SIG-M5 treated with dmso at 0.1 percent for 504 hours (cell line): ENCODE data around the gene JARID2.

Experiments used
- DNase-seq: peaks from one replicate; lab custom pipeline; 2025; ENCODE audit not compliant: unreplicated experiment; lab: John Stamatoyannopoulos, UW

JARID2 gene

DNA sequence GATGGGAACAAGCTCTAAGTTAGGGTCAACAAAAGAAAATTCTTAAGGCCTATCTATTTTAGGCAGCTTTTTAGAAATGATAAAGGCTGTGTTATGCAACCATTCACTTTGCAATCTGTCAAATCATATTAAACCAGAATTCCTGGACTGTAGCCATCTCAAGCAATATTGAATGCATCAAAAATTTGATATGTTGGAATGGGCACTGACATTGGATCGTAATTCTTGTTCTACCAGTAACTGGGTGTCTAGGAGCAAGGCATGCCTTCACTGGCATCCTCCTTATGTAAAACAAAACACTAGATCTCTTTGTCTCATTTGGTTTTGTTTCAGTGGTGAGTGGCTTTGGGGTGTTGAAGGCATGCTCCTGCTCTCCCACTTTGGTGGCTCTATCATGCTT lies 145.6 kb downstream of the JARID2 start:
- no peak for DNase-seq

DNA sequence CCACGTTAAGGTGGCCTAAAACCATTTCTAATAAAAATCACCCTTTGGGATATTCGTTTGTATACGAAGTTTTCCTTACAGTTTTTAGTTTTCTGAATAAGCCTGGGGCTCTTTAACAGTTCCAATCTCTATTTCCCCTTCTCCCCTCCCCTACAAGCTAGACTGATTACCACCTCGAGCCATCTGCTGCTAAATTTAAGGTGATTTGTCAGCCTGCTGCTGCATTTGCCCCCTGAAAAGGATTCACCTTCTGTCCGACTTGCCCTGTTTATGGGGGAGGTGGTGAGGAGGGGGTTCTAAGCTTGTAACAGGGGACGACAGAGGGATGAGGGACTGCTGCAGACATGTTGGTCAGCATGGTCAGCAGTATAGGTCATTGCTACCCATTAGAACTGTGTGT lies 146.3 kb downstream of the JARID2 start:
- no peak for DNase-seq

DNA sequence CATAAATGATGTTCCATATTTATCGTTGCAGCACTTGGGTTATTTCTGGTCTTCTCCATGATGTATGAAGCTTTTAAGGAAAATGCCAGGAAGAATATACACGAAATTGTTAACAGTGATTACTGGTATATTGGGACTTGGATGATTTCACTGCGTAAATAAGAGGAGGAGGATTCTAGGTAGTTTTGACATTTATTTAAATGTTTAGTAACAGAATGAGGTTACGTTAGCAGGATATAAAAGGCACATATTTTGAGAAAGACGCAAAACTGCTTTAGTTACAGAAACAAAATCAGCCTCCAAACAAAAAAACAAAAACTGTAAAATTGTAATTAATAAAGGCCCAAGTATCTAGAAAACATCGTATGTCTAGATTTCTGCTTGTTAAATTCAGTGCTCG lies 147.7 kb downstream of the JARID2 start:
- no peak for DNase-seq

DNA sequence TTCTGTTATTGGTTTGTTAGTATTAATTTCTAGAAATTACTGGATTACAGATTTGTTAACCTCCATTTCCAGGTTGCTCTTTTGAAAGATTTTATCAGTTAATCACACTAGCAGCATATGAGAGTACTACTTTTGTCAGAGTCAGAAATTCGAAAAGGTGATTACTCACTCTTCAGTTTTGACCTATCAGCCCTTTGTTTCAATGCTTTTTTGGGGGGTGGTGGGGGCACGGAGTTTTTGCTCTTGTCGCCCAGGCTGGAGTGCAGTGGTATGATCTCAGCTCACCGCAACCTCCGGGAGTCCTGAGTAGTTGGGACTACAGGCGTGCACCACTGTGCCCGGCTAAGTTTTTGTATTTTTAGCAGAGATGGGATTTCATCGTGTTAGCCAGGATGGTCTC lies 149.2 kb downstream of the JARID2 start:
- no peak for DNase-seq

DNA sequence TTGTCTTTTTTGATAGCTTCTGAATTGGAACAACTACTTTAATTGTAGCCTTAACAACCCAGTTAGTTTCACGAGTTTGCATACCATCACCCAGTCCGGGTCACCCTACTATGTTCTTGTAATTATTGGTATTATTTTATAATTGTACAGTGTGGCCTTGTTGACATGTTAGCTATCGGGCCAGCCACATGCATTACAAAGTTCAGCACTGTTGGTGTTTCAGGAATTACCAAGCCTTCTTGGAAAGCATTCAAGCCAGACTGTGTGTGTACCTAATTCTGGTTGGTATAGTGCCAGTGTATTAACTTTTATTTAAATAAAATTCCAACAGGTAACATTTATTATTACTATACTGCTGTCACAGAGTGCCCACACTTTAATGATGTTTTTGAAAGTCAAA lies 150.9 kb downstream of the JARID2 start:
- no peak for DNase-seq

DNA sequence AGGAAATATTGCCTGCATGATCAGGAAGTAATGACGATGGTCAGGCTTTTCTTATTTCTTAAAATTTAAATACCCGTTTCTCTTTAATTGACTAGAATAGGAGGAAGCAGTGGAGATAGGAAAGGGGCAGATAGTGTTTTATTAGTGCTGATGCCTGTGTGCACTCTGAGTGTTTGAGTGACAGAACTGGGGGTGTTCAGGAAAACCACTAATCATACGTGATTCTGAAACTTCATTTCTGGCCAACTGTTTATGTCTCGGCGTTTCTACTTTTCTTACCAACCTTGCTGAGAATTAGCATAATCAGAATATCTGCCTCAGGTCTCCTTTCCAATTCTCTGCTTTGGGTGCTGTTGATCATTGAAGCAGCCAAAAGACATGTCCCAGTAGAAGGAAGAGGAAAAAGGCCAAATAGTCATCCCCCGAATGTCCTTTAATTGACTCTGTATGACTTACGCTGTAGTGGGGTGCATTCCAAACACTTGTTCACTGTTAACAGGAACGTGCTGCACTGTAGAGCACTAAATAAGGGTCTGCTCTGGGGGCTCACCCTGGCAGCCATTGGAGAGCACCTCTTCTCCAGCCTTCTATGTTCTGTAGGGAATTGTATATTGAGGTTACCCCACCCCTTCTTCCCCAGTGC lies 152.9 kb downstream of the JARID2 start:
- DNase-seq = no peak

DNA sequence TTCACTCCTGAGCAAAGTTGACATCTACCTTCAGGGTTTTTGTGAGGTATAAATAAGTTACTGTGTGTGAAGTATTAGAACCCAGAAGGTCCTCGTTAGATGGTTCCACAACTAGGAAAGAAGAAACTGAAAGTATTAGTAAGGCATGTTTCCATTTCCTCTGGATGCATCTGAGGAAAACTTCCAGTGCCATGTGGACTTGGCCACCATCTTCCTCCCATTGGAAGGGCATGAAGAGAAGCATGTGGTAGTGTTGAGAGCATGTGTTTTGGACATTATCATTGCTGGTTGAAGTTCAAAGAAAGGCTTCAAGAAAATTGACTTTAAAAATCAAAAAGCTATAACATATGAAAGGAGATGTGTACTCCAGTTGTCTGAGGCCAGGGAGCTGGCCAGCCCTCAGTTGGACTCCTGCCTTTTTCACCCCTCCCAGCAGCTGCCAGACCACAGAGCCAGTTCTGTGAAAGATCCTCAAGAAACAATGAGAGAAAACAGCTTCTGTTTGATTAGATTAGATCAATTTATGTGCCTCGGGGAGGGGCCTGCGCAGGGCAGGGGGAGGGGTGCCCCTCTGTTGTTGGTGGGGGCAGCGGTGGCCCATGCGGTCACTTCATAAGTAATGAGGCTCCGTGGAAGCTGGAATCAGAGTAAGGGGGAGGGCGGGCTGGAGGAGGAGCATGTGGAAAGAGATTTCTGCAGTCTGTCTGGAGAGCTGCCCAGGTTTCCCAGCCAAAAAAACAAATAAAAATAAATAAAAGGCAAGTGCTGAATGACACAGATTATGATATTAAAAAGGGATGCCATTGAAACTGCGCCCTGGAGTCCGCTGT lies 154.0 kb downstream of the JARID2 start:
- no peak for DNase-seq

DNA sequence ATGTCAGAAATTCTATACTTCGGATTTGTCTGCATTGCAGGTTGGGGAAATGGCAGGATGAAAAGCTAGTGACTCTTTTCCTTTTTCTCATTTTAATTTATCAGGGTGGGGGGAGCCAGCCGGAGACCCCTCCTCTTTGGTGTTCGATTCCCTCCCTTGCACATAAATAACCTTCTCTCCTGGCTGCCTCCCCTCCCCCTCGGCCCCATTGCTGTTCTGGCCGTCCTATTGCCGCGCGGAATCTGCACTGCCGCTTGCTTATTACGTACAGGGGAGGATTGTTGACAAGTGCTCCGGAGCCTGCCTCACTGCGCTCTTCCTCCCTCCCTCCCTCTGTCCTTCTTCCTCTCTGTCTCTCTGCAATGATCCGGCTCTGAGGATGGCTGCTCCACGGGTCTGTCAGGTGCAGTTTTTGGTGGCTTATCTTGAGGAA lies 154.7 kb downstream of the JARID2 start:
- DNase-seq = no peak

DNA sequence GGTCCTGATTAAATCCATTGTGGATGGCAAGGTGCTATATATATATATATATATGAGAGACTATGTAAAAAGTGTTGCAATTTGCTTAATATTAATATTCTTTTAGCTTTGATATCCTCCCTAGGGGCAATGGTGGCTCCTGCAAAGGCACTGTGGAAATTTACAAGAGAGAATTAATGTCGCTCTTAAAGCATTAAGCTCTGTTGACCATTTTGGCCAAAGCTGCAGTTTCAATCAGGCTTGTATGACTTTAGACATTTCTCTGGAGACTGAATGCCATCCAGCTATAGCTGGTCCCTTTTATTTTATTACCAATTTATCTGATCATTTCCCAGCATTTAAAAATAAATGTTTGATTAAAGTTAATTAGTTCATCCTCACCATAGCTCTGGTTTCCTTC lies 155.3 kb downstream of the JARID2 start:
- no peak for DNase-seq

DNA sequence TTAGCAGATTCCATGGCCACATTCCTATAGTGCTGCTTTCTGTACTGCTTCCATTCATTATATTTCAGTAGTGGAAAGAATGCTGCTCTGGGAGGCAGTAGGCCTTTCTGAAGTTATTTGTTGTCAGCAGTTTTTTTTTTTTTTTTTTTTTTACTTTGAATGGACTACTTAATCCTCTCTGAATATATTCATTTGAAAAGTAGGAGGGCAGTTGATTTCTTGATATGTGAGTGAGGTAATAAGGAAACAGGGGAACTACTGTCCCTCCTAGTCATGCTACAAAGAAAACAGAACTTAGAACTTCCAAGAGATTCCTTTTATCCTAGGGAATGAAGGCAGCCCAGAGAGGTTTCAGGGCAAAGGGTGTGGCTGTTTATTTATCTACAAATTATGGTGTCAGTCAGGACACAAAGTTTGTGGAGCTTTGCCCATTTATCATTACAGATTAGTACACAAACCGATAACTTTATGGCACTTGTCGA lies 155.9 kb downstream of the JARID2 start:
- DNase-seq = no peak

DNA sequence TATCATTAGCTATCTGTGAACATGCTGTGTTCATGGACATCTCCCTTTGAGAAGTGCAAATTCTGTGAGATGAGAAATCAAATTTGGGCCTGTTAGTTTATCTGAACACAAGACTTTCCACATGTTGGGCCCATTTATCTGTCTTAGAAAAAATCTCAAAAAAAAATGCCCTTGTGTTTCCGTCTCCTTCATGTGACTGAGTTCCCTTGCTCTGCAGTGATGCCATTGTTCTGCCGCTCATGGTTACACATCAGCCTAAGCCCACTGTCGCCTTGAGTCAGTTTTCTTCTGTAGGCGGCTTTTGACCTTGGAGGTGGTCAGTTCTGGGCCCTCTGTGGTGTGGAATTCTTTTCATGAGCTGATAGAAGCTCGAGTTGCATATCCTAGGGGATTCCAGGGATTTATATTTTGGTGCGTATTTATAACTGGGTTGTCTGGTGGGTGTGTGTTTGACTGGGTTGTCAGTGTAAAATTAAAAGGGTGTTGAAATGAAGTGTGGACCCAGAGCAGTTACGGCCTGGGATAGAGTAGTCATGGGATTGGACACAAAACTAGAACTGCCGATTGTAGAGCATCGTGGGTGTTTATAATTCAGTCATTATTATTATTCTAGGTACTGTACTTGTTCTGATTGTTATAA lies 156.7 kb downstream of the JARID2 start:
- DNase-seq = no peak

DNA sequence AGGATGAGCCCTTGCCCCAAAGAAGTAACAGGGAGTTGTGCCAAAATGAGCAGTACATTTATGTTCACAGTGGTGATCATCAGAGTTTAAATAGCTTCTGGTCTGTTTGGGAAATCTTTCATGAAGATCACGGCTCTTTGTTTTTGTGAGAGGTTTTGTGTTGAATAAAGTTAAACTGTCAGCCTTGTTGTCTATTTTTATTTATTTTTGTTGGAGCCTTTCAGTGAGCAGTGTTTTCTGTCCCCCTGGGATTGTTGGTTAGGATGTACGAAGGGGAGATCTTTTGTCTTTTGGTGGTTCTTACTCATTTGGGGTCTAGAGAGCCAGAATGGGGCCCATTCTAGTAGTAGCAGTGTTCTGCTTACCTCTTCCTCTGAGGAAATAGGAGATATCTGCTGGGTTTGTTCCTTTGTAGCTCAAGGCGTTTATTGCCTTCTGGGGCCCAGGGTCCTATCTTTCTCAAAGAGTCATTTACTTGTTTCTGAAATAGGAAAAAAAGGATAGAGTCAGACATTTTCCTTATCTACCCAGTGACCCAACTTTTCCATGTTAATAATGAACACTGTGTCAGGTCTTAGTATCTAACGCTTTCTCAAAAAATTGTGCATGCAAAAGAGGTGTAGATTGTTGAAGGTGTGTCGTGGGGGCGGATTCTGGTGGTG lies 157.4 kb downstream of the JARID2 start:
- no peak for DNase-seq

DNA sequence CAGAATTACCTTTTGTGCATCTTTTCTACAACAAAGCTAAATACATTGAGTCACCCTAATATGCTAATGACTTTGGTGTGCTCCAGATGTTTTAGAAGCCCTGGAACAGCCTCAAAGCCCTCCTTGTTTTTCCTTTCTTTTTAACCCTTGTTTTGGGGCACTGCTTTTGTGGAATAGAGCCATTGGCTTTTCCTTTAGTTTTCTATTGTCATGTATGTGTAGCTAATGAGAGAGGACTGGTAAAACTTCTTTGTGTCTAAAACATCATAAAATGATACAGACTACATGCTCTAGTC lies 158.8 kb downstream of the JARID2 start:
- no peak for DNase-seq

DNA sequence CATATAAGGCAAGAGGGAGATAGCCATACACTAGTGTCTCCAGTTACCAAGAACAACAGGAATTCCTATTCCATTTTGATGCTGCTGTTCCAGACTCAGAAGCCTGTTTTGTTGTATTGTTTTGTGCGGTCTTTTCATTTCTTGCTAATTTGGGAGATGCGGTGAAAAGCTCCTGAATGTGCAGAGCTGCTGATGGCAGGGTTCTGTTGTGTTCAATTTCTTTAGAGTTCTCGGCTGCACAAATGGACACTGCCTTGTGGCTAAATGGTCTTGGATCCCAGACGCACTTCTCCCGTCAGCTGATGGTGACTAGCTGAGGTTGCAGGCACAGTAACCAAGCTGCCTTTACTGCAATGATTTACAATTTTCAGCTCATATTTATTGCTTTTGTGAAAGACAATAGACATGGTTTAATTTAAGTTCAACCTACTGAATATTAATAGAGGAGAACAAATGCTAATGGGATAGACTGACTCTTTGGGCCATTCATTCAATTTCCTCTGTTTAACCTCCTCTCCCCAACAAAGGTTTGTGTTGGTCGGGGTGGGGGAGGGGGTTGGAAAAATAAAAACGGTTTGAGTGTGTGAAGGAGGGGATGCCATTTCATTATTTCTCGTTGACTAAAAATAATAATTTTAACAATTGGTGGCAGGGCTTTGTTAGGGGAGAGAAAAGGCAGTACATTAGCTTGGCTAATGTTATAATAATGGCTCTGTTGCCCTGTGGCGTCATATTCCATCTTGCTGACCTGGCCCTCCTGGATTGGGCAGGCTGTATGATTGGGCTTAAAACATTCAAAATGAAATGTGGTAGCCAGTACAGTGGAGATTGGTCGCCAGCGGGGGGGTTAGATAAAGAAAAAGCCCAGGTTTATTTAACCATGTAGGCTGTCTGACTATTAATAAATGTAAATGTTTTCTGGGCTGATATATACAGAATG lies 159.5 kb downstream of the JARID2 start:
- DNase-seq = no peak

DNA sequence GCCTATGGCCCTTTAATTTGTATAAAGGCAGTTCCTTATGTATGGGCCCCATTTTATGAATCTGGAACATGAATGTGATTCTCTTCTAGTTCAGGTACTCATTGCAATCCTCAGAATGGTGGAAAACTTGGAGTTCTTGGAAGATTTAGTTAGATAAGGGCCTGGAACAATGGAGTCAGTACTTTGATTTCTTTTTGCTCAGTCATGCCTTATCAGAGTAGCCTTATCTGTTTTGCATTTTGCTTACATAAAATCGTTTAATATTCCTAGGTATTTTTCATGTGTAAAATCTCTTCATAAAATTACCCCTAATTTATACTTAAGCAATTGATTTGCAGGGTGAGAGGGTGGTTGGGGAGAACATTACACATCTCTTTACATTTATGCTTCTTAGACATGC lies 160.6 kb downstream of the JARID2 start:
- DNase-seq = no peak

DNA sequence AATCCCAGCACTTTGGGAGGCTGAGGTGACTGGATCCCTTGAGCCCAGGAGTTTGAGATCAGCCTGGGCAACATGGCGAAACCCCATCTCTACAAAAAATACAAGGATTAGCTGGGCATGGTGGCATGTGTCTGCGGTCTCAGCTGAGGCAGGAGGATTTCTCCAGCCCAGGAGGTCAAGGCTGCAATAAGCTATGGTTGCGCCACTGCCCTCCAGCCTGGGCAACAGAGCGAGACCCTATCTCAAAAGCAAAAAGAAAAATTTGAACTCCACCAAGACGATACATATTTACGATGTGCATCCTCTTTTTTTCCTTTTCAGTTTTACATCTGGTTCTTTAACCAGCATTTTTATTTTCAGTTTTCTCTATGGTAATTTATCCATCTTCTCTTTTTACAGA lies 162.1 kb downstream of the JARID2 start:
- DNase-seq = no peak

DNA sequence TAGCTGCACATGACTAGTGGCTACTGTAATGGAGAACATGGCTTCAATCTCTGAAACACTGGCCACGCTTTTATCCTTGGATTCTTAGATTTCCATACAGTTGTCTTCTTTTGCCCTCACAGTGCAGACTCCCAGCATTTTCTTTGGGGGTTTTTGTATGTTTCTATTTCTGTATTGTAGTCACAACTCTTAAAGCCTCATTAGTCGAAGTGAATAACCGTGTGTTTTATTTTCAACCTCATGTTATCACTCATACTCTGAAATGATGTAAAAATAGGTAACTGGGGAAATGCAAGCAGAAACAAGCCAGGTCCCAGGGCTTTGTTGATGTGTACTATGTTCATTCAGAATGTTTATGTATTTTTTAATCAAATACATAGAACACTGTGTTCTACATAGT lies 162.9 kb downstream of the JARID2 start:
- no peak for DNase-seq

DNA sequence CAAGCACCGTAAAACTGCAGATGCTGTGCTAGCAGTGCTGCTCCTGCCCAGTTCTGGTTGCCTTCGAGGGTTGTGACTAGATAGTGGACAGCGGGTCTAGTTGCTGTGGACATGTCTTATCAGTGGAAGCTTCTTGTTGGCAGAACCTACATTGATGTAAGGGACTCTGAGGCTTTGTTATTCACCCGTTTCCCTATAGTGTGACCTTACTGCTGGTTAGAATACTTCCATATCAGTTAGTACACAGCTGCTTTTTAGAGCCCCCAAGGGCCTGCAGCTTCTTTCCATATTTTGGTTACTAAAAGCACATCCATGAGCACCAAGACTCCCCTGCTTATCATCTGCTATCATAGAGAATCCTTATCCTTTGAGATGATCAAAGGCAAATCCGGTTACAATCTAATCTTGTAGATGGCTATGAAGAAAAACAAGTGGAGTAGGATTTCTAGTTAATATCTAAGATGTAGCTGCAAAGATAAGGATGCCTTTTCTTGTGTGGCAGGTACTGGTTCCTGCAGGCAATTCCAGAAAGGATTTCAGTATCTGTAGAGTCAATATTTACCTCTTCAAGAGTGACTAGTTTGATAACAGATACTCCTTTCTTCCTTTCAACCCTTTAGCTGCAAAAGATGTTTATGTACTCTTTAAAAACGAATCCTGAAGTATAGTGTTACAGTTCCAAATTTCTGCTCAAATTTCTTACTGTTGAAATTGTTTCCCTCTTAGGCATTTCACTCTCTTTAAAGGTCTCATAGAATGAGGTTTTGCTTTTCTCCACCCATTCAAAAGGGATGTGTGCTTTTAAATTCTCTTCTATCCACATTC lies 163.6 kb downstream of the JARID2 start:
- DNase-seq = no peak

DNA sequence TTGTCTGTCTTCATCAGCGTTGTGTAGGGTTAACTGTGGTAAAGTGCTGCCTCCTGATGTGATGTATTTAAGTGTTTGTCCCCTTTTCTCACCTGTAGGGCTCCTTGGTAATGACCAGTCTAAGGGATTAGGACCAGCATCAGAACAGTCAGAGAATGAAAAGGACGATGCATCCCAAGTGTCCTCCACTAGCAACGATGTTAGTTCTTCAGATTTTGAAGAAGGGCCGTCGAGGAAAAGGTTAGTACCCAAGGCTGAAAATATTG lies 164.2 kb downstream of the JARID2 start:
- DNase-seq = no peak

DNA sequence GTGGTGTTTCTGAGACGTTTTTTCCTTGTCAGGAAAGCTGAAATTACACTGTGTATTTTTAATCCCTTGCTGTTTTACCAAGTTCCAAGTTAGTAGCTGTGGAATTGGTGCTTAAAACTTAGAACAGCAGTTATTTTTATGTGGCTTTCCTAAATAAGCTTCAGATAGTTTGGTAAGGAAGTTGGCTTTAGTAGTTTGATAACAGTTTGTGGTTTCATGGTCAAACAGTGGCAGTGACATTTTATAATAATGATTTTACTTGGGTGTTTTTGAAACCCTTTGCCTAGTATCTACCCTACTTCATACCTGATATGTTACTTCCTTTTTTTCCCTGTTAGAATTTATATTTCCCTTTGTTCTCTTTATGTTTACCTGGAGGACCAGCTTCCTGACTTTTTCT lies 164.9 kb downstream of the JARID2 start:
- DNase-seq = no peak
